K562 (cell line): ENCODE data around the gene PRELID1. TPM values are rescaled to one million over a fixed set of nuclear protein-coding genes. Genes with fewer than 3 reads are reported as not detected.

ENCODE experiments used
- CHD2 ChIP-seq: IDR thresholded peaks from 2 replicates; pipeline ENCODE4 v1.6.1; 2011; ENCODE audit warnings: low read depth, low read length
- DACH1 ChIP-seq: fragments of 450-650 bp; IDR thresholded peaks from 2 replicates; pipeline ENCODE4 v1.6.1; 2018; ENCODE audit not compliant: partially characterized antibody
- FOXK1 ChIP-seq: sonication (generic); formaldehyde crosslinking; IDR thresholded peaks from 2 replicates; pipeline ENCODE4 v1.8.0; 2022; ENCODE audit warnings: missing genetic modification reagents, mild to moderate bottlenecking, borderline replicate concordance
- JUND ChIP-seq, 2 experiments: IDR thresholded peaks; 2 replicates in 1 of 2; 3 replicates in 1 of 2; pipeline ENCODE4 v1.6.1; 2011; ENCODE audit warnings: borderline replicate concordance in 2 of 2, low read depth in 2 of 2, low read length in 2 of 2, improper control_type of control experiment in 1 of 2, missing biosample characterization in 1 of 2, missing genetic modification characterization in 1 of 2, missing genetic modification reagents in 1 of 2
- MAZ ChIP-seq, 2 experiments: fragments of 450-650 bp in 1 of 2; sonication (generic) in 1 of 2; formaldehyde crosslinking; IDR thresholded peaks in 1 of 2; conservative IDR thresholded peaks in 1 of 2; 2 replicates each; pipeline versions ENCODE4 v1.4.0 to v1.5.0; 2020; ENCODE audit warnings: mild to moderate bottlenecking in 1 of 2, missing genetic modification reagents in 1 of 2
- MYC ChIP-seq, 2 experiments: fragments of 250-450 bp in 1 of 2; sonication (Bioruptor Pico) in 1 of 2; IDR thresholded peaks; 2 replicates each; pipeline versions ENCODE4 v1.5.1 to v1.6.1; 2012 to 2021; ENCODE audit warnings: low read depth in 2 of 2, borderline replicate concordance in 1 of 2, improper control_type of control experiment in 1 of 2, low read length in 1 of 2, mild to moderate bottlenecking in 1 of 2, moderate library complexity in 1 of 2
- SIX5 ChIP-seq, 2 experiments: IDR thresholded peaks; 2 replicates each; pipeline ENCODE4 v1.6.1; 2011; ENCODE audit warnings: low read length in 2 of 2, borderline replicate concordance in 1 of 2, low read depth in 1 of 2, mild to moderate bottlenecking in 1 of 2, moderate library complexity in 1 of 2; ENCODE audit not compliant: insufficient read depth in 1 of 2
- ZNF12 ChIP-seq: sonication (generic); formaldehyde crosslinking; IDR thresholded peaks from 2 replicates; pipeline ENCODE4 v1.4.0; 2020; ENCODE audit warnings: mild to moderate bottlenecking, missing genetic modification reagents
- ZNF124 ChIP-seq: sonication (generic); formaldehyde crosslinking; IDR thresholded peaks from 2 replicates; pipeline ENCODE4 v1.8.1; 2022; ENCODE audit warnings: missing genetic modification reagents
- ZNF174 ChIP-seq: fragments of 250-450 bp; sonication (Bioruptor Pico); IDR thresholded peaks from 2 replicates; pipeline ENCODE4 v1.4.0; 2020; ENCODE audit warnings: mild to moderate bottlenecking
- ZNF277 ChIP-seq: fragments of 250-450 bp; sonication (Bioruptor Pico); IDR thresholded peaks from 2 replicates; pipeline ENCODE4 v1.8.0; 2022; ENCODE audit warnings: inconsistent platforms, mild to moderate bottlenecking, moderate library complexity, borderline replicate concordance
- ZNF695 ChIP-seq: fragments of 450-650 bp; formaldehyde crosslinking; IDR thresholded peaks from 2 replicates; pipeline ENCODE4 v1.4.0; 2020; ENCODE audit warnings: mild to moderate bottlenecking, moderate library complexity
- ZSCAN29 ChIP-seq: fragments of 450-650 bp; IDR thresholded peaks from 2 replicates; pipeline ENCODE4 v1.6.1; 2017
- polyA plus RNA-seq, 8 experiments: library from polyadenylated mRNA; depleted of rRNA in 4 of 8; stranded (reverse) in 5 of 8; unstranded in 3 of 8; fragments of >200 nt; fragmentation: Nextera tagmentation in 2 of 8; fragmentation: Illumina TruSeq in 1 of 8; extraction: Ambion mirVana in 2 of 8; extraction: Trizol in 1 of 8; gene quantifications; 2 replicates each; pipeline versions ENCODE4 v1.2.1 to v1.2.3, GENCODE V29; 2011 to 2014; ENCODE audit warnings: inconsistent platforms in 1 of 8, missing spikeins in 1 of 8
- total RNA-seq, 7 experiments: library from RNA; depleted of rRNA in 6 of 7; stranded (reverse); fragments of >200 nt in 6 of 7; fragmentation: Illumina TruSeq in 2 of 7; extraction: Trizol in 2 of 7; gene quantifications; 2 replicates each; pipeline versions ENCODE4 v1.2.1 to v1.2.3, GENCODE V29; 2011 to 2021; ENCODE audit warnings: low replicate concordance in 1 of 7
- TF ChIP-seq, protein P1 (sequence below): sonication (generic); formaldehyde crosslinking; IDR thresholded peaks from 2 replicates; pipeline ENCODE4 v1.5.0; 2020; ENCODE audit warnings: missing genetic modification reagents
- TF ChIP-seq, protein P2 (sequence below): fragments of 450-650 bp; IDR thresholded peaks from 2 replicates; pipeline ENCODE4 v1.6.1; 2017; ENCODE audit warnings: antibody characterized with exemption, mild to moderate bottlenecking
- TF ChIP-seq, protein P3 (sequence below): fragments of 250-450 bp; sonication (Bioruptor Pico); IDR thresholded peaks from 2 replicates; pipeline ENCODE4 v1.4.0; 2020; ENCODE audit warnings: mild to moderate bottlenecking, moderate library complexity, borderline replicate concordance

PRELID1 gene
- total and polyA plus RNA-seq, 9 of the 15 experiments (the other 6 are each of a cell fraction or from before 2014, with no cell fraction given), result 40.1 to 484 (median 340) TPM

DNA sequence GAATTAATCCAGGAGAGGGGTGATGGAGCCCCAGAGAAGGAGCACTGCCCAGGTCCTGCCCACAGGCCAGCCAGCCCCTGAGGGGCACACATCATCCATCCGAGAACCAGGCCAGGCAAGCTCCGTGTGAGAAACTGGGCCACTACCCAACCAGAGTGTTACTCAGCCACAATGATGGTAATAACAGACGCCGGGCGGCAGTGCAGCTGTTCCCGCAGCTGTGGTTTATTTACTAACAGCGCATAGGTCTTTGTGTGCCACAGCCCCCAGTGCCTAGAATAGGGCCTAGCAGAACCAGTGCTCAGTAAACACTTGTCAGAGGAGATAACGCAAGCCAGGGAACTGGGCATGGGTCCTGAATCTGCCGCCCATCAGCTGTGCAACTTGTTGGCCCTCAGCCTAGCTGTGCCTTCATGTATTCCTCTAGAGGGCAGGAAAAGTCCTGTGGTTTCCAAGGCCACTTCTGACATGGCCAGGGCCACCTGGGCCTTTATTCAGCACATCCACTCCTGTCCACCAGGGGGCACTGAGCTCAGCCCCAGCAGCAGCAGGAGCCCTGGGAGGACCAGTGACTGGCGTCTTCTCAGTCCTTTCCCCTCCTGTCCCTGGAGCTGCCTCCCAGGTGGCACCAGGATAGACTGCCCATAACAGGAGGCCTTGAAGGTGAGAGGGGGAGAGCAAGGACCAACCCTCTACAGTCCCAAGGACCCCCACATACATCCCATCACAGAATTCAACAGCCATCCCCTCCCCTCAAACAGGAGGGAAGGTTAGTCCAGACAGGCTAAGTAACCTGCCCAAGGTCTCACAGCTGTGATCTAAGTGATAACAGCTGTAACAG lies 6.0 kb downstream of the PRELID1 start (continued):
- TF ChIP-seq, protein P1, sequence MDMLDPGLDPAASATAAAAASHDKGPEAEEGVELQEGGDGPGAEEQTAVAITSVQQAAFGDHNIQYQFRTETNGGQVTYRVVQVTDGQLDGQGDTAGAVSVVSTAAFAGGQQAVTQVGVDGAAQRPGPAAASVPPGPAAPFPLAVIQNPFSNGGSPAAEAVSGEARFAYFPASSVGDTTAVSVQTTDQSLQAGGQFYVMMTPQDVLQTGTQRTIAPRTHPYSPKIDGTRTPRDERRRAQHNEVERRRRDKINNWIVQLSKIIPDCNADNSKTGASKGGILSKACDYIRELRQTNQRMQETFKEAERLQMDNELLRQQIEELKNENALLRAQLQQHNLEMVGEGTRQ (CRISPR knock-in tag), result no peak
- TF ChIP-seq MAZ (CRISPR knock-in tag; conservative IDR thresholded peaks at IDR 0.05 in 1 of 2, IDR thresholded peaks at IDR 0.05 in 1 of 2) (peak in 1 of 2 experiments; percentile 68; a peak in 1 of 4 replicates), CHD2 (no peak), MYC (IDR thresholded peaks at IDR 0.05; ENCODE audit: low read depth, low read length) (no peak), MYC (CRISPR knock-in tag; IDR thresholded peaks at IDR 0.05; ENCODE audit: borderline replicate concordance, low read depth) (no peak), ZNF174 (CRISPR knock-in tag) (no peak), ZNF124 (CRISPR knock-in tag) (no peak), ZSCAN29 (no peak), ZNF695 (CRISPR knock-in tag) (no peak), SIX5 (IDR thresholded peaks at IDR 0.05; ENCODE audit: borderline replicate concordance in 1 of 2, insufficient read depth in 1 of 2, low read depth in 1 of 2, low read length in 2 of 2) (no peak), ZNF12 (CRISPR knock-in tag) (no peak), JUND (IDR thresholded peaks at IDR 0.05; ENCODE audit: borderline replicate concordance, low read depth, low read length) (peak; percentile 34; the same call in 1 of the 2 replicates), JUND (tag; IDR thresholded peaks at IDR 0.05; ENCODE audit: borderline replicate concordance, low read depth, low read length) (no peak; the same call in 2 of the 3 replicates), ZNF277 (no peak), DACH1 (peak; percentile 17), FOXK1 (CRISPR knock-in tag) (0 out of 2 replicates have a peak, but pooled peaks have one; percentile 43)
- TF ChIP-seq, protein P2, sequence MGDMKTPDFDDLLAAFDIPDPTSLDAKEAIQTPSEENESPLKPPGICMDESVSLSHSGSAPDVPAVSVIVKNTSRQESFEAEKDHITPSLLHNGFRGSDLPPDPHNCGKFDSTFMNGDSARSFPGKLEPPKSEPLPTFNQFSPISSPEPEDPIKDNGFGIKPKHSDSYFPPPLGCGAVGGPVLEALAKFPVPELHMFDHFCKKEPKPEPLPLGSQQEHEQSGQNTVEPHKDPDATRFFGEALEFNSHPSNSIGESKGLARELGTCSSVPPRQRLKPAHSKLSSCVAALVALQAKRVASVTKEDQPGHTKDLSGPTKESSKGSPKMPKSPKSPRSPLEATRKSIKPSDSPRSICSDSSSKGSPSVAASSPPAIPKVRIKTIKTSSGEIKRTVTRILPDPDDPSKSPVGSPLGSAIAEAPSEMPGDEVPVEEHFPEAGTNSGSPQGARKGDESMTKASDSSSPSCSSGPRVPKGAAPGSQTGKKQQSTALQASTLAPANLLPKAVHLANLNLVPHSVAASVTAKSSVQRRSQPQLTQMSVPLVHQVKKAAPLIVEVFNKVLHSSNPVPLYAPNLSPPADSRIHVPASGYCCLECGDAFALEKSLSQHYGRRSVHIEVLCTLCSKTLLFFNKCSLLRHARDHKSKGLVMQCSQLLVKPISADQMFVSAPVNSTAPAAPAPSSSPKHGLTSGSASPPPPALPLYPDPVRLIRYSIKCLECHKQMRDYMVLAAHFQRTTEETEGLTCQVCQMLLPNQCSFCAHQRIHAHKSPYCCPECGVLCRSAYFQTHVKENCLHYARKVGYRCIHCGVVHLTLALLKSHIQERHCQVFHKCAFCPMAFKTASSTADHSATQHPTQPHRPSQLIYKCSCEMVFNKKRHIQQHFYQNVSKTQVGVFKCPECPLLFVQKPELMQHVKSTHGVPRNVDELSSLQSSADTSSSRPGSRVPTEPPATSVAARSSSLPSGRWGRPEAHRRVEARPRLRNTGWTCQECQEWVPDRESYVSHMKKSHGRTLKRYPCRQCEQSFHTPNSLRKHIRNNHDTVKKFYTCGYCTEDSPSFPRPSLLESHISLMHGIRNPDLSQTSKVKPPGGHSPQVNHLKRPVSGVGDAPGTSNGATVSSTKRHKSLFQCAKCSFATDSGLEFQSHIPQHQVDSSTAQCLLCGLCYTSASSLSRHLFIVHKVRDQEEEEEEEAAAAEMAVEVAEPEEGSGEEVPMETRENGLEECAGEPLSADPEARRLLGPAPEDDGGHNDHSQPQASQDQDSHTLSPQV, result no peak
- TF ChIP-seq, protein P3, sequence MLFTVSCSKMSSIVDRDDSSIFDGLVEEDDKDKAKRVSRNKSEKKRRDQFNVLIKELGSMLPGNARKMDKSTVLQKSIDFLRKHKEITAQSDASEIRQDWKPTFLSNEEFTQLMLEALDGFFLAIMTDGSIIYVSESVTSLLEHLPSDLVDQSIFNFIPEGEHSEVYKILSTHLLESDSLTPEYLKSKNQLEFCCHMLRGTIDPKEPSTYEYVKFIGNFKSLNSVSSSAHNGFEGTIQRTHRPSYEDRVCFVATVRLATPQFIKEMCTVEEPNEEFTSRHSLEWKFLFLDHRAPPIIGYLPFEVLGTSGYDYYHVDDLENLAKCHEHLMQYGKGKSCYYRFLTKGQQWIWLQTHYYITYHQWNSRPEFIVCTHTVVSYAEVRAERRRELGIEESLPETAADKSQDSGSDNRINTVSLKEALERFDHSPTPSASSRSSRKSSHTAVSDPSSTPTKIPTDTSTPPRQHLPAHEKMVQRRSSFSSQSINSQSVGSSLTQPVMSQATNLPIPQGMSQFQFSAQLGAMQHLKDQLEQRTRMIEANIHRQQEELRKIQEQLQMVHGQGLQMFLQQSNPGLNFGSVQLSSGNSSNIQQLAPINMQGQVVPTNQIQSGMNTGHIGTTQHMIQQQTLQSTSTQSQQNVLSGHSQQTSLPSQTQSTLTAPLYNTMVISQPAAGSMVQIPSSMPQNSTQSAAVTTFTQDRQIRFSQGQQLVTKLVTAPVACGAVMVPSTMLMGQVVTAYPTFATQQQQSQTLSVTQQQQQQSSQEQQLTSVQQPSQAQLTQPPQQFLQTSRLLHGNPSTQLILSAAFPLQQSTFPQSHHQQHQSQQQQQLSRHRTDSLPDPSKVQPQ (CRISPR knock-in tag), result no peak
